Measurements from ENCODE around the gene CCDC116.

- TF ChIP-seq IRF3 (IDR thresholded peaks at IDR 0.05) (no peak), TCF7 (IDR thresholded peaks at IDR 0.05; ENCODE audit: borderline replicate concordance) (no peak), CTCF (IDR thresholded peaks at IDR 0.05 in 2 of 3, conservative IDR thresholded peaks at IDR 0.05 in 1 of 3; ENCODE audit: control insufficient read depth in 2 of 3, extremely low read depth in 1 of 3, insufficient read depth in 1 of 3, low read depth in 3 of 3, low read length in 3 of 3) (no peak), CBFB (IDR thresholded peaks at IDR 0.05; ENCODE audit: low read depth) (no peak), SRF (IDR thresholded peaks at IDR 0.05; ENCODE audit: low read depth in 2 of 2, low read length in 2 of 2) (no peak), EZH2 (IDR thresholded peaks at IDR 0.05; ENCODE audit: borderline replicate concordance, control insufficient read depth, low read depth, low read length) (no peak), SMAD1 (IDR thresholded peaks at IDR 0.05; ENCODE audit: low read depth, partially characterized antibody) (no peak), REST (IDR thresholded peaks at IDR 0.05; ENCODE audit: low read depth, low read length) (no peak), ZNF274 (IDR thresholded peaks at IDR 0.05; ENCODE audit: insufficient read depth, insufficient read length) (no peak)
These were observed 46.8 kb downstream of the CCDC116 start for GRCh38 chr22:21679383-21679782.
